Right lung (tissue), 5 donors: ENCODE measurements around the gene CD58. TPM values are rescaled to one million over a fixed set of nuclear protein-coding genes. Genes with fewer than 3 reads are reported as not detected.
"Not testable (repeated sequence)": the region's sequence is repeated elsewhere in the genome, so short reads cannot be mapped to it uniquely, and the experiment has no call there.

Experiments used
- DNase-seq, 2 donors: peaks; one replicate each; pipeline ENCODE4 v3.0.0-alpha.2; 2013
- polyA plus RNA-seq, 5 donors: library from polyadenylated mRNA; unstranded; fragments of 120-200 nt; gene quantifications; one replicate each; pipeline versions ENCODE4 v1.2.1 to v1.2.3, GENCODE V29; 2013; ENCODE audit warnings: inconsistent platforms in 1 of 5, low replicate concordance in 1 of 5; ENCODE audit not compliant: insufficient read length in 5 of 5, insufficient read depth in 1 of 5

The CD58 gene
- polyA plus RNA-seq, 5 donors: 9.6 to 16.9 (median 14.0) TPM

DNA sequence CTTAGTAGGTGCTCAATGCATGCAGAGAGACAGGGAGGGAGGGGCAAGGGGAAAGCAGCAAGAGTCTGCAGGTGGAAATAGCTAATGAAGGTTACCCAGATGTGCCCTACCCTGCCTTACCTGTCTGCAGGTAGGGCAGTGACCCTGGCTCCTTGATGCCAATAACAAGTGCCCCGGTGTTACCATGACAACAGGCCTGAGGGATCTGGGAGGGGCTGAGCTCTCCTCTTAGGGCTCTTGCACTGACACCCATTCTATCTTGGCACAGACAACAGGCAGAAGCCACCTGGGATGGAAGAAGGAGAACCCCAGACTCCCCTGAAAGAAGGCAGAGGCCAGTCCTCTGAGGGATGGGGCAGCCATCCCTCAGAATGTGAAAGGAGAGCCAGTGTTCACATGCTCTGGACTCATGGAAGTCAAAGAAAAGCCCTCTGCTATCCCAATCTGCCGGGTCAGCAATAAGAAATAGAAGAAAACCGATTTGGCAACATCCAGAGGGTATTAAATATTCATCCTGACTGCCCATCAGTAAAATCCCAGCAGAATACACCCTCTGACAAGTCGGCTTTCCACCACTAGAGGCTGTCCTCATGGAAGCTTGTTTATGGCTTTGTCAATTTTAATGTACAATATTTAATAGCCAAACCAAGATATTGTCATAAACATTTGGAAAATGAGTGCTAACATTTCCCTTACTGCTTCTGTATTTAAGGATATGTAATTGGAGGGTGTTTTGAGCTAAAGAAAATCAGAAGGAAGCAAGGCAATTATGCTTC is 24.4 kb upstream of the CD58 start:
- not testable (repeated sequence) for DNase-seq

DNA sequence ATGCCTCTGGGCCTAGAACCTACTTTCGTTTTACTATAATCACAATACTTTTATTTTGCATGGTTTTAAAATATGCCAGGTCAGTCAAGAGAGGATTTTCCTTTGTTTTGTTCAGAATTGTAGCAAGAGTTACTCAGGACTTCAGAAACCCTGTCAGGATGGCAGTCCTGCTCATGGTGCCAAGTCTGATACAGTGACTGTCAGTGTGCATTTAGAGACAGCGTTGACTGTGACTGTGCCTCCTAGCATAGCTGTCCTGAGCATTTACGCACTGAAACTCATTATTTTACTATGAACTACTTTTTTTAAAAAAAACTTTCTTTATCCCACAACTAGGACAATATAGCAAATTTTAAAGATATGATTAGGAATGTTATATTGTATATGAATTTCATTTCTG is 23.2 kb upstream of the CD58 start:
- DNase-seq: not testable (repeated sequence)

DNA sequence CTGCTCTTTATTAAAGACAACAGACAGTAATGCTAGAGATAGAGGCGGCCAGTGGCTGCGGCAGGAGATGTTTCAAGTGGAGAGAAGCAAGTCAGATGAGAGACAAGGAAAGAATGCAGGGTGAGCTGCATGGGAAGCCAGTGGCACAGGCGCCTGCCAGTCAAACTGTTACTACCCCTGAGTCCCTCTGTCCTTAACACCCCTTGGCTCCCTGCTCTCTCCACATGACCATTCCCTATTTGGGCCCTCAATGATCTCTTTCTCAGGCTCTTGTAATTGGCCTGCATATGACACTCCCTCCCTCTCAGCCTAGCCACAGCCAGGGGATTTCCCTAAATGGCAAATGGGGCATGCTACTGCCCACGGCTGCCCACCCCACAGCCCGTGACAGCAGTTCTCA is 22.6 kb upstream of the CD58 start:
- not testable (repeated sequence) for DNase-seq

DNA sequence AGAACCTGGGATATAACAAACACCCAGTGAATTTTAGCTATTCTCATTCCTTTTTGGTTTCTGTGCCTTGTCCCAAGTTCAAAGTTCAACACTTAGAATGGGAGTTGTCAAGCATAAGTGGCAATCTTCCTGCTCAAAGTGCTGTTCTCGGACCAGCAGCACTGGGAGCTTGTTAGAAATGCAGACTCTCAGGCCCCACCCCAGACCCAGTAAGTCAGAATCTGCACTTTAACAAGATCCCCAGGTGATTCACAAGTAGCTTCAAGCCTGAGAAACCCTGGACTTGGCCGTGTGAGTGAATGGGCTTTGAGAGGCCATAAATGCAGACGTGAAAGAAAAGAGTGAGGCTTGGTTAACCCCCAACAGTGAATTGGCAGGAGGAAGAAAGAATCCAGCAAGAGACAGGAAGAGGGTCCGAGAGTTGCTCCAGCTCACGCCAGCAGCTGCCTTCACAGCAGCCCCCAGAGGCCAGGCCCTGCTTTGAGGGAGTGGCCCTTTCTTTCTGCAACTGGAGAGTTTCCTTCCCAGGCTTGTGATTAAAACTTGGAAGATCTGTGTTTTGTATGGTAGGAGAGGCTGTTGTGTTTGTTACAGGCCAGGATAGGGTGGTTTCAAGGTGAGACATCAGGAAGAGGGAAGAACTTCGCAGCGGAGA is 21.3 kb upstream of the CD58 start:
- DNase-seq: not testable (repeated sequence)

DNA sequence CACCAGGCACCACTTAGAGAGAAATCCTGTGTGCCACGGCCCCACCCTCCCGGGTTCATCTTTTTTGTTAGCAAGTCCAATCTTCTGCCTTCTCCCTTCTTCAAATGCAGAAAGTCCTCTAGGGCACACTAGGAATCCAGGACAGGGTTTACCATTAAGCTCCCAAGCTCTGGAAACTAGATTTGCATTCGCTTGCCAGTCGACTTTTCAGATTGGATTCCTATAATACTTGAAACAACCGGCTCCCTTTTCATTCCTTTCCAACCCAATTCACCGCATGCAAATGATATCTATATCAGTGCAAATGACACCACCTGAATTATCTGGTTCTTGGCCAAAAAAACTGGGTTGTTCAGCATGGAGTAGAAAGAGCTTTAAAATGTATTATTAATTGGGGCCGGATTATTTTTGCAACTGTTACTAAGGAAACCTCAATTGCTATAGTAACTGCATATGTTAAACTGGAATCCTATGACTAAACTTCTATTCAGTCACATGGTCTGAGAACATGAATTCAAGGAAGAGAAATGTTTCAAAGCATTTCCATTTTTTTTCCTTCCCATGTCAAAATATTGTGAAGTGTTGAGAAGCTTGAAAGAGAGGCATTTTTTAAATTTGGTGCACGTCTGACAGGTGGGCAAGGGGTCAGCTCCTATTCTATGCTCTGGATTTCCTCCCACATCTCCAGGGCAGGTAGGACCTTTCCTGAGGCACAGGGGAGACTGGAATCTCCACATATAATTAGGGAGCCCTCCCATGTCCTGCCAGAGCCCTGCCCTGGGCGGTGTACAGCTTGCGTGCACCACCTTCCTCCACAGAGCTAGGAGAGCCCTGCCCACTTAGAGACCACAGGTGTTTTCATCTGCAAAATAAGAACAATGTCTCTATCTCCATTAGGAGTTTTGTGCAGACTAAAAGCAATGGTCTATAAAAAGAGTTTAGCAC is 20.5 kb upstream of the CD58 start:
- DNase-seq: not testable (repeated sequence)

DNA sequence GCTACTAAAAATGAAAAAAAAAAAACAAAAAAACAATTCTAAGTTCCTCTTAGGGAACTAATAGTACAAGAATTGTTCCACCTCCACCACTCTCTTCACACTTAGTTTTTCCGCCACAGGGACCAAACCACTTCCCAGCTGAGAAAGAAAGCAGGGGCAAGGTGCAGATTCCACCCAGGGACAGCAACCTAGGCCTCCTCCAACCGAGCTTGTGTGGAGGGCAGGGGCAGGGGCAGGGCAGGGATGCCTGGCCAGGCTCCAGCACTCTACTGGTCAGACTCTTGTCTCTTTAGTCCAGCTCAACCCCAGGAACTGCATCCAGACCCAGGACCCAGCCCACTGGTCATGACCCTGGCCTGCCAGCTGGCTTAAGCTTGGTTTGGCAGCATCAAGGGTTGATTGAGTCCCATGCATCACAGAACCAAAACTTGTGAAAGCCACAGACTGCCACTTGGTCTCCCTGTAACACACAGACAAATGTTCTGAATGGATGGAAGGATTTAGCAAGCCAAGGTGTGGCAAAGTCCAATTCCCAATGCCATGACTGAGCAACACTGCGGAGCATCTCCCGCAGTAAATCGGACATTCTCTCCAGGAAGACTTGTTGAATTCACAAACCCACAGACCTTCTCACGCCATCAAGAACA is 19.7 kb upstream of the CD58 start:
- DNase-seq: not testable (repeated sequence)

DNA sequence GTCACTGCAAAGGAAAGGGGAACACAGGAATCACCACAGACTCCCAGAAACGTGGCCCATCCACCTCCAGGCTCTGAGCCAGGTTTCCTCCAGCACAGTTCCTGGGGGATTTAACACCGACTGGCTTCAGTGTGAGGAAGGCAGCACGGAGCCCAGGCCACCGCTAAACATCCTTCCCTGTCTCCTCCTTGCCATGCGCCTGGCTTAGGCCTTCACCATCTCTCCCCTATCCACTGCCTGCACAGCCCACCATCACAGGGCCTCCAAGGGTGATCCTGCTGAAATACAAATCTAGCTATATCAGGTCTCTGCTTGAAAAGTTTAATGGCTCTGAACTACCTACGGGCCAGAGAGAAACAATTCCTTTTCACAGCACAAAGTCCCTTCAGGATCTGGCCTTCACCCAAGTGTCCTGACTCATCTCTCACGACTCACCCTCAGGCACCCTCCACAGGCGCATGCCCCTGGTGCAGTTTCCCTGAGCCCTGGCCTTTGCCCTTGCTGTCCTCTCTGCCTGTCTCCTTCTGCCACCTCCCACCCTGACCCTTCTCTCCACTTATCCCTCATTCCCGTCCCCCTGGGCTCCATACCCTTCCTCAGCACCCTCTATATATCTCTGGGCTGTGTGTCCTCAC is 18.4 kb upstream of the CD58 start:
- not testable (repeated sequence) for DNase-seq

DNA sequence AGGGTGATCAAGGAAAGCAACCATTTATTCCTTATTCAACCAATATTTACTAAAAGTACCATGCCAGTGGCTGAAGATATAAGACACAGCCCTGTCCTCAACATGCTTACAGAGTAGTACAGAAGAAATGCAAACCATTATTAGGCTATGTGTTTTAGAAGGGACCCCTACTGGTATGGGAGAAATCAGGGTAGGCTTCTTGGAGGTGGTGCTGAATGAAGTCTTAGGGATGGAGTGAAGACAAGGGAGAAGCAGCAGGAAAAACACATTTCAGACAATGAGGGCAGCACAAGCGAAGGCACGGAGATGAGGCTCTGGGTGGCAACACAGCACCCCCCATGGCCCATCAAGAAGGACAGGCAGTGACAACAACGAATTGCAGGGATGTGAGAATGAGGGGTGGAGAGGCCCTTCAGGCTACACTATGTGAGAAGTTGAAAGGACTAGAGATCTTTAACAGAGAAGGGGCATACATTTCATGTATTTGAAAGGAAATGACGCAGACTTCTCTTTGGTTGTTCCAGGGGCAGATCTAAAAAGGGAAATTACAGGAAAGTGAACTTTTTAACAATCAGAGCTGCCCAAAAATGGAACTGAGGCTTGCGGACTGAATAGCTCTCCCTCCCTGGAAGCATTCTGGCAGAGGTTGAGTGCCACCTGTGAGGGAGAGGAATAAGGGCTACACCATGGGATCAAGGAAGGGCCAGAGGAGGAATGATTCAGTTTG is 16.8 kb upstream of the CD58 start:
- DNase-seq: no peak

DNA sequence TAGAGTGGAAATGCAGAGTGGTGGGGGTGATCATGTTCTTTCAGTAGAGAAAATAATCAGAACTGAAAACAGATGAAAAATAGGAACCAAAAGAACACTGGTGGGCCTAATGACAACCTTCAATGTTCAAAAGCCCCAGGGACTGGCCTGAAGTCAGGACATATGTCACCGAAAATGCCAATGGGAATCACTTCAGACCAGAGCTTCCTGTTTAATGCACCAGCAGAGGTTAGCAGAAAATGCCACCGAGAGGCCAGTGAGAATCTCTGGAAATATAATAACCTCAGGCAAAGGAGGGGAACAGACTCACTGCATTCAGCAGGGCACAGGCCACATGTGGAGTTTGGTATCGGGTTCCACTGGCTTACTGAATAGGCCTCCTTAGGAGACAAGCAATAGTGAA is 15.9 kb upstream of the CD58 start:
- no peak for DNase-seq

DNA sequence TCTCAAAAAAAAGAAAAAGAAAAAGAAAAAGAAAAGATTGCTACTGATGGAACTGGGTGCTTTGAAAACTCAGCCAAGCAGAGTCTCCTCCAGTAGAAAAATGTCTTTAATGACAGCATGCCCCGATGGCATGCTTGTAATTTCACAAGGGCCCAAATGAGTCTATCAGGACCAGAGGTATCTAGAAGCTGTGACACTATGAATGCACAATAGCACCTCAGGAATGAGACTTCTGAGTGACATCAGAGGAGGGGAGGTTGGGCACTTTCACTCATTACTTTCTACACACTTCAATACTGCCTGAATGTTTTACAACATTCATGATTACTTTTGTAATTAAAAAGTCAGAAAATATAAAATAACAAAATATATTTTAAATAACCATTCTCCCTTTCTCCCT is 15.1 kb upstream of the CD58 start:
- no peak for DNase-seq

DNA sequence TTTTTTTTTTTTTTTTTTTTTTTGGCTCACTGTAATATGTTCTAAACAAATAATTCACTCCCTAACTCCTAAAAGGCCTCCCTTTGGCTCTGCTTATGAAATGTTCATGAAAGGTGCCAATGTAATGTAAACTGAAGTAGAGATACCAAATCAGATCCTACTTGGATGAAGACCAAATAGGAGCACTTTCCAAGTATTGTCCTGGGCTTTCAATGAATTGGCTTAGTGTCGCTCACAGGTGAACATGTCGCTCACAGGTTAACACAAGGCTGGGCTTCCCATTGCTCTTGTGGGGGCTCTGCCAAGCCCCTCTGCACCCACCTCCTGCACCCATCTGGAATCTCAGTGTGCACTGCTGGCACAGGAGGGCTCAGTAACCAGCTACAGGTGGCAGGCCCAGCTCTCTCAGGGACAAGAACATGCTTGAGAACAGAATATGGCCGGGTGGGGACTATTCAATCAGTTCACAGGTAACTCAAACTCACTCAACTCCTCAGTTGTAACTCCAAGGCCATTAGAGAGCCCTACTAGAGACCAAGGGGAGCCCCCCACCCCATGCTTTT is 10.6 kb upstream of the CD58 start:
- no peak for DNase-seq

DNA sequence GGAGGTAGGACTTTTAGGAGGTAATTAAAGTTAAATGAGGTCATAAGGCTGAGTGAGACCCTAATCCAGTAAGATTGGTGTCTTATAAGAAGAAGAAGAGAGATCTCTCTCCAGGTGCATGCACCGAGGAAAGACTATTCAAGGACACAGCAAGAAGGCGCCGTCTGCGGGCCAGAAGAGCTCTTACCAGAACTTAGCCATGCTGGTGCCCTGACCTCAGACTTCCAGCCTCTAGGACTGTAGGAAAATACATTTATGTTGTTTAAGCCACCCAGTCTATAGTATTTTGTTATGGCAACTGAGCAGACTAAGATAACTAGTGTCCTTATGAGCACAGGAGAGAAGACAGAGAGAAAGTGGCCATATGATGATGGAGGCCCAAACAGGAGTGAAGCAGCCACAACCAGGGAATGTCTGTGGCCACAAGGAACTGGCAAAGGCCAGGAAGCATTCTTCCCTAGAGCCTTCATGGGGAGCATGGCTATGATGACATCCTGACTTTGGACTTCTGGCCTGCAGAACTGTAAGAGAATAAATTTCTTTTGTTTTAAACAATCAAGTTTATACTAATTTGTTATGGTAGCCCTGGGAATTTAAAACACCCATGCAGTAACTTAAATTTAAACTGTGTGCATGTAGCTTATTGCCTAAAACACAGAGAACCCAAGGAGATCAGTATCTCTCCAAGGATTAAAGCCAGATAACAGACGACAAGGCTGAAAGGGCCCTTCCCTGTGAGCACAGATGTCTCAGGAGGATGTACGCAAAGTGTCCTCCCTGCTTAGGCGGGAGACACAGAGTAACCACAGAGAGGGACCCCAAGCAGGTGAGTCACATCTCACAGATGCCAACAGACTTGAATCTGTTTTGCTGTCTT is 9.9 kb upstream of the CD58 start:
- DNase-seq: no peak

DNA sequence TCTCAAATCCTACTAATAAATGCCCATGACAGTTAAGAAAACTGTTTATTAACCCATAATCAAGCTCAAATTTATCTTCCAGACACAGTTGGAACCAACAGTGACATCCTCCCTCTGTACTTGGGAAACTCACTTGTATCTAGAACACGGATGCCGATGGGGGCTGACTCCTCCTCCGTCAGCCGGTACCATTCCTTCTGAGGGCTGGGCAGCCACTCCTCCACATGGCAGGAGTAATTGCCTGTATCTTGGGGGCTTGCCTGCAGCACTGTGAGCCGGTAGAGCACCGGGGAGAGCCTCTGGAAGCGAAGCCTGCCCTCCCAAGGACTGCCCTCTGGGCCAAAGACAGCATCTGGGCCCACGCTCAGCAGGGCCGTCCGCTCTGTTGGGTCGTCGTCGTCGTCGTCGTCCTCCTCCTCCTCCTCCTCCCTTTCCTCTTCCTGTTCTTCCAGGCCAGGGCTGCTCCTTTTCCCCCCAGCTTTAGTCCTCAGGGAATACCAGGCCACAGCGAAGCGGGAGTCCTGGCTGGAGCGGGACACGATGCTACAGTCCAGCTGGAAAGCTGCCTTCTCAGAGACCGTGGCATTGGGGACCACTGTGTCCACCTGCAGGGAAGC is 8.5 kb upstream of the CD58 start:
- DNase-seq: no peak

DNA sequence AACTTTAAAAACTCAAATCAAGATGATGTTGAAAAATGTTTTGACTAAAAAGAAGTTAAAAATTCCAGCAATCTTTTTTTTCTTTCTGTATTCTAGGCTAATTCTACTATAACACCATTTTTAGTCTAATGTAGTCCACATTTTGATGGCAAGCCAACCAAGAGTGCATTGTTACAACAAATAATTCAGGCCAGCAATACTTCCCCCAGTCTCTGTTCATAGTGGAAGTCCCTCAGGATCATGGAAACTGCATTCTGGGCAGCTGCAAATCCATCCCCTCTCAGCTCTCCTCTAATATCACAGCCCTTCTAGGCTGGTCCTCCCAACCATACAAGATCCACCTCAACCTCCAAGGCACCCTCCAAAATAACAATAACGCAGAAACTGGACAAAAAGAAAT is 7.8 kb upstream of the CD58 start:
- no peak for DNase-seq

DNA sequence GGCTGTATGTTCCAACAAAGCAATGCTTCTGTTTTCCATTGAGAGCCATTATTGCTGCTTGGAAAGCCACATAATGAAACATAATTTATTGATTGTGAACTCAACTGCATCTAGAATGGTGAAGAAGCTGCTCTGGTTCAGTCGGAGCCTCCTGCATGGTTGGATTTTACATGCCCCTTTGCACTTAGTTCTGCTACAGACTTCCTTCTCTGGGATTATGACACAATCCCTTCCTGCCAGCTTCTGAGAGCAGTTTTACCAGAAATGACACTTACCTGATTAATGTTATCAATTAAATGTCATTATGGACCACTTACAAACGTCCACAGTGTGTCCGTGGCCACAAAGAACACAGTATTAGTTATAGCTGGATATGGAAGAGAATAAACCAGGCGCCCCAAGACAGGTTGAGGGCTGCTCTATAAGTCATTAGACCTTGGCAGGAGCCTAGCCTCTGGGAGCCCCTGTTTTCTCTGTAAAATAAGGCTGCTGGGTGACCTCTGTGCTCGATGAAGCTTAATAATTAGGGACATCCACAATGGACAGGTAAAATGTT is 7.0 kb upstream of the CD58 start:
- DNase-seq: no peak

DNA sequence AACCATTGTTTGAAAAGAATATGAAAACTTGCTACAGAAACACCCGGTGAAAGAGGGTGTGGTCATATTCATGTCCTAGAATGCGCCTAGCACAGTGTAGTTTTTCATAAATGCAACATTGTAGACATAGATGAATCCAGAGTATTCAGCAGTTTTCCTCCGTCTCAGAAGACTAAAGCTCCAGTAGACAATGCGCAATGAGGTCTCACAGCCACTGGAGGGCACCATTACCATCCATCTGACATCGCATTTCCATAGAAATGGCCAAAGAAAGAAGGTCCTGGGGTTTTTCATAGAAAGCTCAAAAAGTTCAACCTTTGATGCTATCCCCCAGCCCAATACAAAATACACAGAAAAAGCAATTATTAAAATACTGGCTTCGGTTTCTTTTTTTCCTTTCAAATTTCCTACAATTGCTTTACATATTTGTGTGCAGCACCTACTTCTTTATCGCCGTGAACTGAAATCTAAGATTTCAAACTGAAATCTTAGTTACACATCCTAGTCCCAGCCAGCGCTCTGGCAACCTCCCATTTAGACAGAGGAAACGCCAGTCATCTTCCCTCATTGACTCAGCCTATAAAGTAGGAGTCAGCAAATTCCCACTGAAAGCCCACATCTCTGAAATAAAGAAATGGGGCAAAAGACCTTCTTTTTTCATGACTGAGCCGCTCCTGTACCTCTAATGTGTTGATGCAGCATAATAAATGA is 3.9 kb upstream of the CD58 start:
- peak; percentile 45 to 67 for DNase-seq

DNA sequence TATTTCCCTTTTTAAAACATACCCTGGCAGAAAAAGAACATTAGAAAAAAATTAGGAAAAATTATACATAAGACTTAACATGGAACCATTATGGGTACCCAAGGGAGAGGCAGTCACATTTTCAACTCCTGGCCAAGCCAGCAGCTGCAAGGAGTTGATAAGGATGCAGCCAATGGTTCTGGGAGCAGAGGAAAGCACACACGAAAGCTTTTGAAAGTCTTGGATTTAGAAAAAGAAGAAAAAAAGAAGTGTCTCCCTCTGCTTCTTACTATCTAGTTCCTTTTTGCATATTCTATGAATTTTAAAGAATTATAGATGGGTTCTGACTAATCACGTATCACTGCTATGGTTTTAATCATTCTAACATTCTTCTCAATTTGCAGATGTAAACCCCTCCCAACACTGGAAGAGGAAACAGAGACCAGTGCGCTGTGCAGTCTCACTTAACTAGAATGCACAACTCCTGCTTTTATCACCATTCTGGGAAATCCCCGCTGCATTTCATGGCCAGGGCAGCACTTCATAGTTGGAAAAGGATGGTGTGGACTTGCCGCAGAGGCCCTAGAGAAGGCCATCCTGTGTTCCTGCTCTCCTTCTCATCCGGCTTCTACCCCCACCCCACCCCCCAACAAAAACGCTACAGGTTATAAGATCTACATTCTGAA is 2.7 kb upstream of the CD58 start:
- DNase-seq: no peak
